GM18951 (cell line): ENCODE results near the gene TMPO.
"Not testable (repeated sequence)": the region's sequence is repeated elsewhere in the genome, so short reads cannot be mapped to it uniquely, and the experiment has no call there.

Experiments used
- POLR2A ChIP-seq: IDR thresholded peaks from 4 replicates; pipeline ENCODE4 v1.6.1; 2011; ENCODE audit warnings: mild to moderate bottlenecking; ENCODE audit not compliant: insufficient read length, insufficient read depth; ENCODE audit errors: extremely low read depth
- in situ Hi-C: fragments of 300-500 bp; cut with MboI; formaldehyde crosslinking; loops from one replicate; pipeline ENCODE4 v1.12.0; 2022; ENCODE audit warnings: low sequenced_read_pairs, mixed read lengths, inconsistent platforms; ENCODE audit not compliant: unreplicated experiment

Gene TMPO

GRCh38 chr12:98515287-98516110 lies at the start of gene TMPO:
TSS of gene TMPO (plus strand) at chr12:98515590. CDS start at chr12:98515868, 278 bp downstream.
- in situ Hi-C loops, result no loop called here
- peak; percentile 94 for TF ChIP-seq POLR2A

DNA sequence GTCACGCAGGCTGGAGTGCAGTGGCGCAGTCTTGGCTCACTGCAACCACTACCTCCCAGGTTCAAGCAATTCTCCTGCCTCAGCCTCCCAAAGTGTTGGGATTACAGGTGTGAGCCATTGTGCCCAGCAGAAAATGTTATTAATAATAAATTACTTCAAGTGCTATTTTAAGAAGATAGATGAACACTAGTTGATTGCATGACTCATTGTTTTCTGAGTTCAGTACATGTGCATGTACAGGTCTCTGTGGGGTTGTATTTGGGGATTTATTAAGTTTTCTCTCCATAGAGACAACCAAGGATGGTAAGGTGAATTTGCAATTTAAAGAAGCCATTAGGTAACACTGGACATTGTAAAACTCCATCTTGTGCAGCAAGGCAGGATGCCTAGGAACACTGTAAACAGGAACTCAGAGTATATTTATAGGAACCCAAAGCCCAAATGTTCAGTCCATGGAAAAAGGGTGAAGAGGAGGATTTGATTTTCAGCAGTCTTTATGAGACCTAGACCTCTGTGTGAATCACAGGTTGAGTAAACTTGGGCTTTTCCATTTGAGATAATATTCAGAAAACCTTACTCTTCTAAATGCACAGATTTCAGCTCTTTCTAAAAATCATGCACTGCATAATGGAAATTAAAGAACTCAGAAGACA lies 49.3 kb upstream of the TMPO start:
- no peak for TF ChIP-seq POLR2A
- in situ Hi-C loops, result no loop called here

GRCh38 chr12:98466640-98467400 lies 48.6 kb upstream of the TMPO start:
- in situ Hi-C loops, result no loop called here
- TF ChIP-seq POLR2A, result no peak

DNA sequence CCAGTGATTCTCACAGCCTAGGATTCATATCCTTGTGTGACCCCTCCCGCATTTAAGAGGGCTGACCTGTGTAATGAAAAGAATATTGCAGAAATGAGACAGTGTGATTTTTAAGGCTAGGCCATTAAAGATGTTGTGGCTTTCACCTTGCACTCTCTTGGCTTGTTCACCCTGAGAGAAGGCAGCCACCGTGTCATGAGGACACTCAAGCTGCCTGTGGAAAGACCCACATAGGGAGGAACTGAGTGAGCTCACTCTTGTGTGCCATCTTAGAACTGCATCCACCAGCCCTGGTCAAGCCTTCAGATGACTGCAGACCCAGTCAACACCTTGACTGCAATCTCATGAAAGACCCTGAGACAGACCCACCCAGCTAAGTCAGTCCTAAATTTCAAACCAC lies 46.3 kb upstream of the TMPO start:
- TF ChIP-seq POLR2A, result no peak
- in situ Hi-C loops, result no loop called here

DNA sequence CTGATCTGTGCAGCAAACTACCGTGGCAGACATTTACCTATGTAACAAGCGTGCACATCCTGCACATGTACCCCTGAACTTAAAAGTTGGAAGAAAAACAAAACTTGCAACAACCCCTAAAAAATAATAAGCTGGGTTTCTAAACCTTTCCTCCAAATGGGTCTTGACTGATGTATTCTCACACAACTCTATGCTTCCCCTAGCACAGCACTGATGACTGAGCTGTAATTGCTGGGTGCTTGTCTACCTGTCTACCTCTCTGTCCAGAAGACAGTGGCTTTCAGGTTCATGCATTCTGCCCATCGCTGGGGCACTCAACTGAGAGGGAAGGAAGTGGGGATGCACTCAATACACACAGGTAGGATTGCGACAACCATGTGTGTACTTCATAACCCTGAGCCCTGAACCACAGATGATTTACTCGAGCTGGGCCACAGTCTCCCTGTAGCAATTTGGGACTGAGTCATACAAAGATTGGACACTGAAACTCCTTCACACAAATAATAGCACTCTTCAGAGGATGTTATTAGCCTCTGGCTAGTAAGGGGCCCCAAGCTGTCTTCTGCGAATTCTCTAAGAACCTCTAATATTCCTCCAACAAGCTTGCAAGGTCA lies 44.8 kb upstream of the TMPO start:
- in situ Hi-C loops, result no loop called here

DNA sequence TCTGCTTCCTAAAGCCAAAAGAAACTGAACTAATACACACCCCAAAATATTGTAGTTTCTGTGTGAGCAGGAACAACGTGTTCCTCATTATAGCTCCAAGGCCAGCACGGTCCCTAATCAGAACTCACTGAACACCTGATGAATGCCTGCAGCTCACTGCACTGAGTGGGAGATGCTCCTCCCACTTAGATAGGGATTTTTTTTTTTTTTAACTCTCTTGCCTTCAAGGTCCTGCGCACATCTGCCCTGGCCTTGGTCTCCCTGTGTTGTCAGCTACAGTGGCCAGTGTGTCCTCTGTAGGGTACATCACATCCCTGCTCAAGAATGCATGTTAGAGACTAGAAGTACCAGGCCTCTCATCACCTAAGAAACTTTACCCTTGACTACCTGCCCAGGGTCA lies 44.3 kb upstream of the TMPO start:
- no peak for TF ChIP-seq POLR2A
- in situ Hi-C loops, result no loop called here

More for the DNA sequence above, 44.8 kb upstream of the TMPO start:
- TF ChIP-seq POLR2A, result no peak

DNA sequence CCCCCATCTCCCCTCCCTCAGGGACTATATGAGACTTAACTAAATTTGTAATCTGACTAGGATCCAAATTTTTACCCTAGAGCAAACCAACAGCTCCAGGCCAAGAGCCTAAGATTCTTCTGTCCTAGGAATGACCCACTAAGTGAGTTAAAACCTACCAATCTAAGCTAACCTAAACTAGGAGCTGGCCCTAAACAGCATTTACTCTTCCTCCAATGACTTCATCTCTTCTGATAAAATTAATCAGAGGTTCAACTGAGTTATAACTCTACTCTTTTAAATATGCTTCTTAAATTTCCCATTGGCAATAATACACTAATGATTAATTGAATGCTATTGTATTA lies 39.9 kb upstream of the TMPO start:
- in situ Hi-C loops, result no loop called here
- TF ChIP-seq POLR2A, result no peak

DNA sequence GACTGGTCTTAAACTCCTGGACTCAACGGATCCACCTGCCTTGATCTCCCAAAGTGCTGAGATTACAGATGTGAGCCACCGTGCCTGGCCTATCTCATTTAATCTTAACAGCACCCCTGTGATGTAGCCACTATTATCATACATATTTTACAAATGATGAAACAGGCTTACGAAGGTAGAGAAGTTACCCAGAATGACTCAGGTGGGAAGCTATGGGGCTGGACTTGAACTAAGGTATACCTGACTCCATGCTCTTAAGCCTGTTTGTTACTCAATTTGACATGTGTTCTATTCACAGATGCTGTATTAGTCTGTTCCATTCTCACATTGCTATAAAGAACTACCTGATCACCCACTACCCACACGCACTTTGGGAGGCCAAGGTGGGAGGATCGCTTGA lies 36.8 kb upstream of the TMPO start:
- in situ Hi-C loops, result no loop called here
- no peak for TF ChIP-seq POLR2A

DNA sequence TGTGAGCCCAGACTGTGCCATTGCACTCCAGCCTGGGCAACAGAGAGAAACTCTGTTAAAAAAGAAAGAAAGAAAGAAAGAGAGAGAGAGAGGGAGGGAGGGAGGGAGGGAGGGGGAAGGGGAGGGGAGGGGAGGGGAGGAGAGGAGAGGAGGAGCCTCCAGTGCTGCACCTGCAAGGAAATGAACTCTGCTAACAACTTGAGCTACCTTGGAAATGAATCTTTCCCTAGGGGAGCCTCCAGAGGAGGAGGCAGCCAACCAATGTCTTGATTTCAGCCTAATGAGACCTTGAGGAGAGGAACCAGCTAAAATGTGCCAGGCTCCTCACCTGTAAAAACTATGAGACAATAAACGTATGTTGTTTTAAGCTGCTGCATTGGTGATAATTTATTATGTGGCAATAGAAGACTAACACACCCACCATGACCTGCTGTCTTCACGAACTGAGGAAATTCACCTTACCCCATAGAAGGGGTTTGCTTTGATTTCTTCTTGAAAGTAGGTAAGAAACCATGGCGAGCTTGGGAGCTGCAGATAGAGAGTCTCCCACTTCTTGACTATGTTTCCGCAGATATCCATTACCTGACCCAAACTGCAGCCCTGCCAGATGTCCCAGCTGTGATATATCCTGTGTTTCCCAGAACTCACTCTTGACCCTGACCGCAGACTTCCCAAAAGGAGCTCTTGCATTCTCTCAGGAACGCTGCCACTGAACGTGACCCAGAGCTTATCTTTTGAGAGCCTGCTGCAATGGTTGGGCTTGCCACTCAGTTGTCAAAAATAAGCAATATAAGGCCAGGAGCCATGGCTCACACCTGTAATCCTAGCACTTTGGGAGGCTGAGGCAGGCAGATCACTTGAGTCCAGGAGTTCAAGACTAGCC lies 31.5 kb upstream of the TMPO start:
- in situ Hi-C loops, result no loop called here
- no peak for TF ChIP-seq POLR2A

DNA sequence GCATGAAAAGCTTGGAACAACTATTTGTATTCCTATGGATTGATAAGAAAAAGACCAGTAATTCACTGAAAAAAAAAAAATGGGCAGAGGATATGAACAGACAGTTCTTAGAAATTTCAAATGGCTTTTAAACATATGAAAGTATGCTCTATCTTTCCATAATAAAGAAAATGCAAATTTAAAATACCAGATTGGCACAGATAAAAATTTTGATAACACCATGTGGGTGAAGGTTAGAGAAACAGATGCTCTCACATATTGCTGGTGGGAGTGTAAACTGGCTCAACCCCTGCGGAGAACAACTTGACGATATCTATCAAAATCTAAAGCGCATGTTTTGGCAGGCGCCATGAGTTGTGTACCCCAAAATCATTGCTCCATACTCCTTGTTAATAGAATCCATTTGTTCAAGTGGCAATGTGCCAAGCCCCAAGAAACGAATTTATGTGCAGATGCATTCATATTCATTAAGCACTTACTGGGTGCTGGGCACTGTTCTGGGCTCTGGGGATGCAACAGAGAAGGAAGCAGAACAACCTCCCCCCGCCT lies 29.5 kb upstream of the TMPO start:
- no peak for TF ChIP-seq POLR2A
- in situ Hi-C loops, result no loop called here

DNA sequence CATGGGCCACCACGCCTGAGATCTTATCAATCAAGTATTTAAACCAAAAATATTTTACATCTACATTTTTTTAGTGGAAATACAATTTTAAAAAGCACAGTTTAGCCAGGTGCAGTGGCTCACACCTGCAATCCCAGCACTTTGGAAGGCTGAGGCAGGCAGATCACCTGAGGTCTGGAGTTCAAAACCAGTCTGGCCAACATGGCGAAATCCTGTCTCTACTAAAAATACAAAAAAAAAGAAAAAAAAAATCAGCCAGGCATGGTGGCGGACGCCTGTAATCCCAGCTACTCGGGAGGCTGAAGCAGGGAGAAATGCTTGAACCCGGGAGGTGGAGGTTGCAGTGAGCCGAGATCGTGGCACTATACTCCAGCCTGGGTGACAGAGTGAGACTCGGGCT lies 27.0 kb upstream of the TMPO start:
- in situ Hi-C loops, result not testable (repeated sequence)

- TF ChIP-seq POLR2A, result no peak
- in situ Hi-C loops, result no loop called here
These were observed 26.2 kb upstream of the TMPO start for GRCh38 chr12:98489176-98489575.
